Prostate gland (tissue), 2 donors: Measurements from ENCODE around the gene CD180. TPM values are rescaled to one million over a fixed set of nuclear protein-coding genes. Genes with fewer than 3 reads are reported as not detected.

ENCODE experiments used
- DNase-seq: peaks from one replicate; pipeline ENCODE4 v3.0.0-alpha.2; 2019; ENCODE audit warnings: low spot score
- H3K27ac ChIP-seq, 2 donors: fragments of 200-600 bp; sonication (generic); 2 replicates each; pipeline ENCODE4 v1.5.1; 2017 to 2019
- H3K27me3 ChIP-seq: fragments of 200-600 bp; sonication (generic); replicated peaks from 2 replicates; pipeline ENCODE4 v1.5.1; 2019; ENCODE audit not compliant: insufficient read depth
- H3K36me3 ChIP-seq, 2 donors: fragments of 200-600 bp; sonication (generic); 1 replicate in 1 of 2; 2 replicates in 1 of 2; pipeline versions ENCODE4 v1.5.1 to v1.8.1; 2017 to 2019
- H3K4me1 ChIP-seq: fragments of 200-600 bp; sonication (generic); replicated peaks from 2 replicates; pipeline ENCODE4 v1.5.1; 2019
- H3K4me3 ChIP-seq, 2 donors: fragments of 200-600 bp; sonication (generic); 2 replicates each; pipeline ENCODE4 v1.5.1; 2017 to 2019
- H3K9me3 ChIP-seq: fragments of 200-600 bp; sonication (generic); 2 replicates; pipeline ENCODE4 v1.5.1; 2017
- CTCF ChIP-seq, 4 experiments: fragments of 200-600 bp in 2 of 4; fragments of 450-650 bp in 2 of 4; sonication (generic) in 2 of 4; IDR thresholded peaks; 1 replicate in 3 of 4; 2 replicates in 1 of 4; pipeline ENCODE4 v1.5.1; 2016 to 2019; ENCODE audit warnings: antibody characterized with exemption in 4 of 4, mild to moderate bottlenecking in 2 of 4, moderate library complexity in 2 of 4
- POLR2A ChIP-seq: fragments of 450-650 bp; IDR thresholded peaks from one replicate; pipeline ENCODE4 v1.6.1; 2016; ENCODE audit warnings: antibody characterized with exemption, mild to moderate bottlenecking
- POLR2AphosphoS5 ChIP-seq: sonication (generic); formaldehyde crosslinking; IDR thresholded peaks from one replicate; pipeline ENCODE4 v1.6.1; 2017; ENCODE audit warnings: antibody characterized with exemption
- WGBS: methylation state at CpG from one replicate; pipeline ENCODE4 v1.1.5; 2018; 5-methylcytosine and 5-hydroxymethylcytosine counted together
- intact Hi-C: fragments of 100-400 bp; cut with DNase I; formaldehyde crosslinking; loops from one replicate; pipeline ENCODE4 v1.14.2; 2022
- total RNA-seq, 2 donors: library from RNA; depleted of rRNA; stranded (reverse); fragments of >200 nt; gene quantifications; one replicate each; pipeline ENCODE4 v1.1.0, GENCODE V29; 2016

CD180 gene
- total RNA-seq, 2 donors from 2014 or later: 0.18 to 0.68 TPM

GRCh38 chr5:67221487-67222242 is 25.1 kb upstream of the CD180 start:
- Histone ChIP-seq H3K4me1 (no peaks in the 10 kb centered on the region), H3K27ac (no peak overlapping the region)
- intact Hi-C loops: no loop called here

GRCh38 chr5:67216564-67216963 is 20.0 kb upstream of the CD180 start:
- Histone ChIP-seq H3K36me3 (no peaks in the 10 kb centered on the region), H3K27ac (peak overlapping the region in 1 of 2 donors; percentile 77), H3K9me3 (no peaks in the 10 kb centered on the region), H3K4me3 (no peak overlapping the region), H3K4me1 (peaks cover 3% of the 10 kb centered on the region), H3K27me3 (no peaks in the 10 kb centered on the region)
- WGBS: 47% methylated on average over 1 of the region's 1 CpG
- TF ChIP-seq POLR2A (no peak), POLR2AphosphoS5 (no peak)
- intact Hi-C loops: no loop called here
- no peak for DNase-seq

More at GRCh38 chr5:67221487-67222242, 25.1 kb upstream of the CD180 start:
- DNase-seq: no peak
- Histone ChIP-seq H3K36me3 (no peaks in the 10 kb centered on the region), H3K4me3 (no peak overlapping the region), H3K27me3 (no peaks in the 10 kb centered on the region), H3K9me3 (no peaks in the 10 kb centered on the region)
- WGBS: 86% methylated on average over 9 of the region's 9 CpGs
- TF ChIP-seq POLR2AphosphoS5: no peak
- no peak for TF ChIP-seq POLR2A
- no peak for TF ChIP-seq CTCF (IDR thresholded peaks at IDR 0.05)

- TF ChIP-seq POLR2A (no peak), CTCF (IDR thresholded peaks at IDR 0.05) (no peak), POLR2AphosphoS5 (peak; percentile 71)
- Histone ChIP-seq H3K9me3 (no peaks in the 10 kb centered on the region), H3K27ac (peak overlapping the region; percentile 73 to 77), H3K4me3 (peak overlapping the region; percentile 14 to 20), H3K36me3 (no peaks in the 10 kb centered on the region), H3K27me3 (no peaks in the 10 kb centered on the region), H3K4me1 (peaks cover 3% of the 10 kb centered on the region)
- peak; percentile 69 for DNase-seq
- 28% methylated on average over 19 of the region's 19 CpGs for WGBS
- intact Hi-C loops: no loop called here
Measured at GRCh38 chr5:67215519-67216471, 19.2 kb upstream of the CD180 start.

- no peaks in the 10 kb centered on the region for H3K9me3 ChIP-seq
- H3K4me3 ChIP-seq: no peak overlapping the region
- DNase-seq: no peak
- H3K4me1 ChIP-seq: peaks cover 3% of the 10 kb centered on the region
- TF ChIP-seq POLR2A (no peak), CTCF (IDR thresholded peaks at IDR 0.05) (no peak), POLR2AphosphoS5 (no peak)
- H3K36me3 ChIP-seq: no peaks in the 10 kb centered on the region
- intact Hi-C loops: no loop called here
- no peaks in the 10 kb centered on the region for H3K27me3 ChIP-seq
- peak overlapping the region; percentile 73 to 77 for H3K27ac ChIP-seq
- WGBS: 77% methylated on average over 12 of the region's 12 CpGs
Measured at GRCh38 chr5:67214707-67215447, 18.3 kb upstream of the CD180 start.

- Histone ChIP-seq H3K9me3 (no peaks in the 10 kb centered on the region), H3K4me1 (peaks cover 3% of the 10 kb centered on the region), H3K4me3 (no peak overlapping the region), H3K27ac (no peak overlapping the region), H3K27me3 (no peaks in the 10 kb centered on the region), H3K36me3 (no peaks in the 10 kb centered on the region)
- DNase-seq: no peak
- intact Hi-C loops: no loop called here
- TF ChIP-seq POLR2AphosphoS5: no peak
- TF ChIP-seq CTCF (IDR thresholded peaks at IDR 0.05): no peak
- TF ChIP-seq POLR2A: no peak
- WGBS: 87% methylated on average over 6 of the region's 6 CpGs
Measured at GRCh38 chr5:67214036-67214435, 17.4 kb upstream of the CD180 start.
